HG03558 (cell line): ENCODE results near the gene DUSP7.

Source experiments
- ATAC-seq: cut with Tn5 transposase; IDR thresholded peaks from one replicate; pipeline ENCODE4 v1.9.1; 2021; ENCODE audit warnings: moderate number of reproducible peaks; ENCODE audit not compliant: unreplicated experiment; ENCODE audit errors: extremely low read depth

Gene DUSP7

GRCh38 chr3:52087731-52088130 is 31.4 kb upstream of the DUSP7 start:
- no peak for ATAC-seq

- no peak for ATAC-seq
These were observed 30.7 kb upstream of the DUSP7 start for GRCh38 chr3:52086976-52087663.

DNA sequence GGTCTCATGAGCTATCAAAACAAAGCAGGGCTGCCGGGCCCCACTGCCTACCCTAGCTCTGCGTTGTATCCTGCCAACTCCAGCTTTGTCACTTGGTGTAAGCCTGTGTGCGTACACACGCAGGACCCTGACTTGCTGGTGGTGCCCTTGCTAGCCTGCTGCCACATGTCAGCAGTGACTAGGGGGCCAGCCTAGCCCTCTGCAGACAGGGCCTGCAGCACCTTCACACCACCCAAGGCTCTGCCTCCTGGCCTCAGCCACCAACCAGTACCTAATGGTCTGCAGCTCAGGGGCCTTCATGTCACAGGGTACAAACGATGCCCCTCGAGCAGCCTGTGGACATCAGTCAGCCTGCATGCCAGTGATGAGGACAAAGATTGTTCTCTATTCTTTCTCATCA is 30.1 kb upstream of the DUSP7 start:
- ATAC-seq, result no peak

GRCh38 chr3:52085681-52086282 is 29.4 kb upstream of the DUSP7 start:
- ATAC-seq, result no peak

GRCh38 chr3:52084954-52085680 is 28.7 kb upstream of the DUSP7 start:
- no peak for ATAC-seq

GRCh38 chr3:52084216-52084945 is 28.0 kb upstream of the DUSP7 start:
- ATAC-seq, result no peak

DNA sequence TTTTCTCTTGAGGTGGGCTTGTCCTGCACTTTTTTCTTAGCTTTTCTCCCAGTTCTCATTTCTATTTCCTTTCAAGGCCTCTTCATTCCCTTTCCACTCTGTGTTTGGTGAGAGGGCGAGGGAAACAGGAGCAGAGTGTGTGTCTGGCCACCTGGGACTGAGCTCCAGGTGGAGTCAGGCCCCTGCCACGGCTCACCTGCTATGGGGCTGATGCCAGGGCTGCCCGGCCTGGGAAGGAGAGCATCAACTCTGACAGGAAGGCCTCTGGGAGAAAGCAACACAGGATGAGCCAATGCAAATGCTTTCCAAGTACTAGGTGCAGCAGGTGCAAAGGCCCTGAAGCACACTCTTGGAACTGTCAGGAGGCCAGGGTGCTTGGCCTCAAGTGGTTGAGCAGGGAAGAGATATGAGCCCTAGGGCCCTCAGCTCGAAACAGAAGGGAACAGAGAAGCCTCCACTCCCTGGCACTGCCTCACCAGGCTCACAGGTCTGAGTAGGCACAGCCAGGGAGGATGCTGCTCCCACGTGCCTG is 27.3 kb upstream of the DUSP7 start:
- no peak for ATAC-seq

DNA sequence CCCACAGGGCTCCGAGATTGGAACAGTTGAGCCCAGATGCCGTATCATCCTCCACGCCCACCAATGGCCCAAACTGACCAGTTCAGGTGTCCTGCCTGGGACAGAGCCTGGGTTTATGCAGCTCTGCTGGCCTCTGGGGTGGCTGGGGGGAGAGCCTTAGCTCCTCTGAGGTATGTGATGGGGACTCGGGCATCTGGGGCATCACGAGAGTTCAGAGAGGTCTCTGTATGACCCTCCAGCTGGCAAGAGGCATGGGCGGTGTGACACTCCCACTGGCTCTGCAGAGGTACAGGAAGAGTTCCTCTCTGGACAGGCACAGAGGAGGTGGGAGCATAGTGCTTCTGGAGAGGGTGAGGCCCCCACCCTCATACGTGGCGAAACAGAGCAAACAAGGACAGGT is 26.6 kb upstream of the DUSP7 start:
- no peak for ATAC-seq

GRCh38 chr3:52080830-52081719 is 24.7 kb upstream of the DUSP7 start:
- ATAC-seq, result no peak

DNA sequence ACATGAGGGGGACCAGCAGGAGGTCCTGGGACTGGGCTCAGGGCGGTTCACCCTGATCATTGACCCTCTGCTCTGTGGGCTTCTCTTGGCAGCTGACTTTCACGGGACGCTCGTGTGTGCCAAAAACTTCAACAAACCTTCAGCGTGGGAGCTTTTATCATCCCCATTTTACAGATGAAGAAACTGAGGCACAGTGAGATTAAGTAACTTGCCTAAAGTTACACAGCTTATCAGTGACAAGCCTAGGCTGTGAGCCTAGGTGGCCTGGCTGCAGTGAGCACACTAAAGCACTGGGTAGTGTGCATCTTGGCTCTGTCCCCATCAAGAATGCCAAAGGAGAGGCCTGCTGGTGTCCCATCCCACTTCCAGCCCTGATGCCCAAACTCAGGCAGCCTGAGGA is 23.6 kb upstream of the DUSP7 start:
- no peak for ATAC-seq

DNA sequence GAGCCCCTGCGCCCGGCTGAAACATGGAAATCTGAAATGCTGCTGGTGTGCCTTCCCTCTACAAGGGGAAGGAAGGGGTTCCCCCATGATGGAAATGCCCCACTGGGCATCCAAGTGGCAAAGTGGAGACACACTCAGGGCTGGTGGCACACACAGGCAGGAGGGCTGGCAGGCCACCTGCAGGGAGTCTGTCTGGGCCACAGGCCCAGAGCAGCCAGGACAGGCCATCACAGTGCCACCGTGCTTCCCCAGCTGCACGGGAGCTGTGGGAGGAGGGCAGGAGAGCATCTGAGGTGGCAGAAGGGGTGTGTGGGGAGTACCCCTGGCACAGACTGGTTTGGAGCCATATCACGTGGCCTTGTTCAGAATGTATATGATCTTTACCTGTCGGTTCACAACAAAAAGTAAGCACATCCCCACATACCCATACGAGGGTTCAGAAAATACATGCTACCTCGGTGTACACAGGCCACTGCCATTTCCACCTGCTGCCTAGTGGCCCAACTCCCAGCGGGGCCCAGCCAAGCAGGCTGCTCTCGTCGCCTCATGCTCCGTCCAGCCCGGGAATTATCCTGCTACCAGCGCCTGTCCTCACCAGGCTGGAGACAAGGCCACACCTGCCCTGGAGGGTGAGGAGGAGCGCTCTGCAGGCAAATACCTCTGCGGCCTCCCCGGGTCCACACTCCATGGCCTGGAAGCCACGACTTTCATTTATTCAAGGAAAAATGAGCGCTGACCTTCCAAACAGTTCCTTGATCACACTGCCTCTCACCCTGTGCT is 22.6 kb upstream of the DUSP7 start:
- ATAC-seq, result no peak

GRCh38 chr3:52077925-52078324 is 21.6 kb upstream of the DUSP7 start:
- no peak for ATAC-seq

- ATAC-seq, result no peak
These were observed 20.8 kb upstream of the DUSP7 start for GRCh38 chr3:52076896-52077780.

DNA sequence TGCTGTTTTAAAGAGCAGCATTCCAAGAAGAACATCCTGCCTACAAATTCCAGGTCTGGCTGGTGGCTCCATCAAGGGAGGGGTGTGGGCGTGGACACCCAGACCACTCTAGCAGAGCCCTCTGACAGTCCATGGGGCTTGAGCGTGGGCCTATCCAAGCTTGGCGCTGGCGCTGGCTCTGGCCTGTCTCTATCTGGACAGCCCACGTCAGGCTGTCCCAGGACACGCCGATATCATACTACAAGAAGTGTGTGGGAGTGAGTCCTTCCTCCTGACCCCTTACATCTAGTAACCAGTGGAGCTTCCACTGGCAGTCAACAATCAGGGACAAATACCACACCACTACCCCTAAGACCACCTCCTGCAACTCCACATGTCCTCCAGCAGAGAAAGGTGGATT is 17.1 kb upstream of the DUSP7 start:
- ATAC-seq, result no peak

- ATAC-seq, result no peak
These were observed 16.1 kb upstream of the DUSP7 start for GRCh38 chr3:52072471-52072870.

DNA sequence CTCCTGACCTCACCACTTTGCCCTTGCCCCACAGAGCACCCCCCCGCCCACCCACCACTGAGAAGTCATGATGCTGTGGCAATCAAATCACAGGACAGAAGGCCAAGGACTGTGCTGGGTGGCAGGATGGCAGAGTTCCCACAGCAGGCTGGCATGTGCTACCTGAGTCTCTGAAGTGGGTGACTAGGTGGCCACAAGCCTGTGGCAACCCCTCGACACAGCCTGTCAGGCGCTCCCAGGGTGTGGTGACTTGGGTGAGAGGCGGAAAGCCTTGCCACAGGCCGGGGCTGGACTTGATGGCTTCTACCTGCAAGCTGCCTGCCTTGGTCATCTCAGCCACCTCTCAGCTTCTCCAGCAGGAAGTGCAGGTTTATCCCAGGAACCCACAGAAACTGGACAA is 15.6 kb upstream of the DUSP7 start:
- no peak for ATAC-seq

GRCh38 chr3:52070724-52071621 is 14.6 kb upstream of the DUSP7 start:
- ATAC-seq, result no peak
